Vagina (tissue), 2 donors: ENCODE measurements around the gene SSH3.

Experiments
- POLR2A ChIP-seq, 2 donors: fragments of 450-650 bp; IDR thresholded peaks; one replicate each; pipeline ENCODE4 v1.6.1; 2017; ENCODE audit warnings: antibody characterized with exemption in 2 of 2, mild to moderate bottlenecking in 2 of 2, moderate library complexity in 2 of 2
- TF ChIP-seq, protein P1 (sequence below), 3 experiments: fragments of 450-650 bp in 2 of 3; fragments of 200-600 bp in 1 of 3; sonication (generic) in 1 of 3; IDR thresholded peaks; one replicate each; pipeline ENCODE4 v1.5.1; 2017 to 2019; ENCODE audit warnings: antibody characterized with exemption in 3 of 3, mild to moderate bottlenecking in 2 of 3, moderate library complexity in 2 of 3

DNA sequence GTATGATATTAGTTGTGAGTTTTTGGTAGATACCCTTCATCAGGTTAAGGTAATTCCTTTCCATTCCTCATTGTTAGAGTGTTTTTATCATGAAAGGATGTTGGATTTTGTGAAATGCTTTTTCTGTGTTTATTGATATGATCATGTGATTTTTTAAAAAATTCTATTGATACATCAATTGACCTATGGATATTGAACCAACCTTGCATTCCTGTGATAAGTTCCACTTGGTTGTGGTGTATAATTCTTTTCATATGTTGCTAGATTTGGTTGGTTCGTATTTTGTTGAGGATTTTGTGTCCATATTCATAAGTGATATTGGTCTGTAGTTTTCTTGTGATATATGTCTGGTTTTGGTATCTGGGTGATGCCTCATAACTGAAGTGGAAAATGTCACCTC lies 7.5 kb upstream of the SSH3 start:
- TF ChIP-seq, protein P1, sequence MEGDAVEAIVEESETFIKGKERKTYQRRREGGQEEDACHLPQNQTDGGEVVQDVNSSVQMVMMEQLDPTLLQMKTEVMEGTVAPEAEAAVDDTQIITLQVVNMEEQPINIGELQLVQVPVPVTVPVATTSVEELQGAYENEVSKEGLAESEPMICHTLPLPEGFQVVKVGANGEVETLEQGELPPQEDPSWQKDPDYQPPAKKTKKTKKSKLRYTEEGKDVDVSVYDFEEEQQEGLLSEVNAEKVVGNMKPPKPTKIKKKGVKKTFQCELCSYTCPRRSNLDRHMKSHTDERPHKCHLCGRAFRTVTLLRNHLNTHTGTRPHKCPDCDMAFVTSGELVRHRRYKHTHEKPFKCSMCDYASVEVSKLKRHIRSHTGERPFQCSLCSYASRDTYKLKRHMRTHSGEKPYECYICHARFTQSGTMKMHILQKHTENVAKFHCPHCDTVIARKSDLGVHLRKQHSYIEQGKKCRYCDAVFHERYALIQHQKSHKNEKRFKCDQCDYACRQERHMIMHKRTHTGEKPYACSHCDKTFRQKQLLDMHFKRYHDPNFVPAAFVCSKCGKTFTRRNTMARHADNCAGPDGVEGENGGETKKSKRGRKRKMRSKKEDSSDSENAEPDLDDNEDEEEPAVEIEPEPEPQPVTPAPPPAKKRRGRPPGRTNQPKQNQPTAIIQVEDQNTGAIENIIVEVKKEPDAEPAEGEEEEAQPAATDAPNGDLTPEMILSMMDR (IDR thresholded peaks at IDR 0.05), result no peak
- TF ChIP-seq POLR2A (IDR thresholded peaks at IDR 0.05), result no peak
